Measurements from ENCODE around the gene GNAT1.

The GNAT1 gene

DNA sequence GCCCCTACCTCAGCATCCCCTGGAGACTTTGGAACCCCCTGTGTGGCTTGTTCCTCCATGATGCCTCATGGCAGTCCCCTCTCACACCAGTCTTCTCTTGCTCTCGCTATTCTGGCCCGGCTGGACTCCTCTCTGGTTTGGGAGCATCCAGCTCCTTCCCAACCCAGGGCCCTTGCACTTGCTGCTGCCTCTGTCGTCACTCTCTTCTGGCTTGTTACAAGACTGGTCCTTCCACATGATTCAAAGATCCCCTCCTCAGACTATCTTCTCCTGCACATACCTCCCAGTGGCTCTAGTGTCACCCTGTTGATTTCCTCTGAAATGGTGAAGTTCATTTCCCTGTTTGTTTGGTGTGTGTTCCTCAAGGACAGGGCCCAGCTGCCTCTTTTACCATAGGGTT is 38.1 kb downstream of the GNAT1 start:
- no peak for DNase-seq (ENCODE audit: low spot score)
- Histone ChIP-seq H3K27ac (peak overlapping the region in 1 of 2 donors; percentile 5), H3K4me3 (no peak overlapping the region)
- TF ChIP-seq, protein P1, sequence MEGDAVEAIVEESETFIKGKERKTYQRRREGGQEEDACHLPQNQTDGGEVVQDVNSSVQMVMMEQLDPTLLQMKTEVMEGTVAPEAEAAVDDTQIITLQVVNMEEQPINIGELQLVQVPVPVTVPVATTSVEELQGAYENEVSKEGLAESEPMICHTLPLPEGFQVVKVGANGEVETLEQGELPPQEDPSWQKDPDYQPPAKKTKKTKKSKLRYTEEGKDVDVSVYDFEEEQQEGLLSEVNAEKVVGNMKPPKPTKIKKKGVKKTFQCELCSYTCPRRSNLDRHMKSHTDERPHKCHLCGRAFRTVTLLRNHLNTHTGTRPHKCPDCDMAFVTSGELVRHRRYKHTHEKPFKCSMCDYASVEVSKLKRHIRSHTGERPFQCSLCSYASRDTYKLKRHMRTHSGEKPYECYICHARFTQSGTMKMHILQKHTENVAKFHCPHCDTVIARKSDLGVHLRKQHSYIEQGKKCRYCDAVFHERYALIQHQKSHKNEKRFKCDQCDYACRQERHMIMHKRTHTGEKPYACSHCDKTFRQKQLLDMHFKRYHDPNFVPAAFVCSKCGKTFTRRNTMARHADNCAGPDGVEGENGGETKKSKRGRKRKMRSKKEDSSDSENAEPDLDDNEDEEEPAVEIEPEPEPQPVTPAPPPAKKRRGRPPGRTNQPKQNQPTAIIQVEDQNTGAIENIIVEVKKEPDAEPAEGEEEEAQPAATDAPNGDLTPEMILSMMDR (IDR thresholded peaks at IDR 0.05) = no peak

DNA sequence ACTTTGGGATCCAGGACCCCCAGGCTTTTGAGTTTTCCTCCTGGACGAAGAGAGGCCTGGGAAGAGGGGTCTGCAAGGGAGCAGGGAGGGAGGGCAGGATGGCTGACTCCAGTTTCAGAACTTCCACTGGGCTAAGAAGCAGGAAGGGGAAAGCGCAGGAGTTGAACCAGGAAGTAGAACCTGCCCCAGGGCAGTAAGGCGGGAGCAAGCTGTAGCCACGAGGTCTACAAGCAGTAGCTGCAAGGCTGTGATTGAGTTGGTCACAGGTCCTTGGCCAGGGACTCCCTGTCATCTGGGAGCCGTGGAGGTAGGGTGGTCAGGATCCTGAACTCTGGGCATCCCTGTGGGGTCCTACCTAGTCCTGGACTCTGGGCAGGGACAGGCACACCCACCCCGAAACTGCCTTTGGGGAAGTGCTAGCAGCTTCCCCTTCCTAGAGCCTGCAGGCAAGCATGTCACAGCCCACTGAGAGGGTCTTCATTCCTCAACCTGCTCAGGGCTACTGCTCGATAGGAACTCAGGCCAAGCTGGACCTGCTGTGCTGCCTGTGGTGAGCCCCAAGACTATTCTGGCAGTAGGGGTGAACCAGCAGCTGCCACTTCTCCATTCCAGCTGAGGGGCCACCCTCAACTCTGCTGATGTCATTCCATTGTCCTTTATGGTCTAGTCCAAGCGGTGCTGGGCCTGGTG is 38.8 kb downstream of the GNAT1 start:
- Histone ChIP-seq H3K4me3 (no peak overlapping the region), H3K27ac (peak overlapping the region in 1 of 2 donors; percentile 33)
- DNase-seq (ENCODE audit: low spot score) = no peak
- TF ChIP-seq, protein P1 (IDR thresholded peaks at IDR 0.05) = no peak

DNA sequence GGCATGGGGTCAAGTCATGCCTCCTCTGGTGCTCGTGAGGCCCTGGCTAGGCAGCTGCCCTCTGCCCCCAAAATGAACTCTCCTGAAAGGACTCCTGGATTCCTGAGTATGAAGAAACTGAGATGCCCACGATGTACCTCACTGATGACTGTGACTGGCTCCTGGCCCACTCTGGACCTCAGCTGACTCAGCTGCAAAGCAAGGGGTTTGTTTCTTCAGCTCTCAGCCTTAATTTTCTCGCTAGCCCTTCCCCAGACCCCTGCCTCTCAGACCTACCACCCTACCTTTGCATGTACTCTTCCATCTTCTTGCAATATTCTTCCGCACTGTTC is 39.4 kb downstream of the GNAT1 start:
- Histone ChIP-seq H3K27ac (peak overlapping the region in 1 of 2 donors; percentile 33), H3K4me3 (no peak overlapping the region)
- no peak for DNase-seq (ENCODE audit: low spot score)
- TF ChIP-seq, protein P1 (IDR thresholded peaks at IDR 0.05) = no peak

DNA sequence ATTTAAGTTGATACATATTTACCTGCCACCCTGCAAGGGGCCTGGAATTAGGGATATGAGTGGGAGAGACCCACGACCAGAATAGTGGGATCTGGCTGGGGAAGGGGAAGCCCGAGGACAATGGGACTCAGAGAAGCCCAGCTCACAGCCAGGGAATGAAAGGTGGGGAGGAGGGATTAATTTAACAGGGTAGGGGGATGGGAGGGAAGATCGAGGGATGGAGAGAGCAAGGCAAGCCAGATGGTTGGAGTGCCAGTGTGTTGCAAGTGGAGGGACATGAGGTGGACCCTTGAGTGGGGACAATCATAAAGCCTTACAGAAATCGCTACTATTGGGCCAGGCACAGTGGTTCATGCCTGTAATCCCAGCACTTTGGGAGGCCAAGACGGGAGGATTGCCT is 40.2 kb downstream of the GNAT1 start:
- DNase-seq (ENCODE audit: low spot score) = no peak
- TF ChIP-seq, protein P1 (IDR thresholded peaks at IDR 0.05) = no peak
- no peak overlapping the region for H3K4me3 ChIP-seq
- H3K27ac ChIP-seq = no peak overlapping the region

DNA sequence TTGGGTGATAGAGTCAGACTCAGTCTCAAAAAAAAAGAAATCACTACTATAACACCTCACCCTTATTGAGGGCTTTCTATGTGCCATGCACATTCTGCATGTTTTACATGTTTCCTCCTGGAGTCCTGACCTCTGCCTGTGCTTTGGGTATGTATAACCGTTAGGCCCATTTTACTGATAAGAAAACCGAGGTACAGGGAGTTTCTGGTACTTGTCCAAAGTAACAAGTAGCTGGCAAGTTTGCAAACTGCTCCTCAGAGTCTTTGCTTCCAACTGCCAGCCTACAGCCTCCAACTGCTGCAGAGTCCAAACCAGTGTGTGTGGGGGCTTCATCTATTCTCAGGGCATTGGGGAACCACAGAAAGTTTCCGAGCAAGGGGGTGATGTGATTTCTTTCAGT is 40.9 kb downstream of the GNAT1 start:
- TF ChIP-seq, protein P1 (IDR thresholded peaks at IDR 0.05) = no peak
- H3K4me3 ChIP-seq = no peak overlapping the region
- no peak for DNase-seq (ENCODE audit: low spot score)
- no peak overlapping the region for H3K27ac ChIP-seq

DNA sequence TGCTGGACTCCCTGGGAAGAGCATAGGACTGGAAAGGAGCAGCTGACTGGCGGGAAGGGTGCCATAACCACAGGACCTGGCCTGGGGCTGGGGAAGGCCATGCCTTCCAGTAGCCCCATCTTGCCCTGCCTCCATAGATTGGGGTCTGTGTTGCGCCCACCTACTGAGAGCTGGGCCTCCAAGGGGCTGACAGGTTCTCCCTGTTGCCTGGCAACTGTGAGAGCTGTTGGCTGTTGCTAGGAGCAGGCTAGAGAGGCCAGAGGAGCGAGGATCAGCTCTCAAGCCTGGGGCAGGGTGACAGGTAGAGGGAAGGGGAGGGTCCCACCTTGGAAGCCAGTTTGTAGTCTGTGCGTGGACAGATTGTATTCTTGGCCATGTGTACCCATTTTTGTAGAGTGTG is 41.8 kb downstream of the GNAT1 start:
- DNase-seq (ENCODE audit: low spot score) = no peak
- H3K4me3 ChIP-seq = no peak overlapping the region
- no peak overlapping the region for H3K27ac ChIP-seq
- TF ChIP-seq, protein P1 (IDR thresholded peaks at IDR 0.05) = no peak

DNA sequence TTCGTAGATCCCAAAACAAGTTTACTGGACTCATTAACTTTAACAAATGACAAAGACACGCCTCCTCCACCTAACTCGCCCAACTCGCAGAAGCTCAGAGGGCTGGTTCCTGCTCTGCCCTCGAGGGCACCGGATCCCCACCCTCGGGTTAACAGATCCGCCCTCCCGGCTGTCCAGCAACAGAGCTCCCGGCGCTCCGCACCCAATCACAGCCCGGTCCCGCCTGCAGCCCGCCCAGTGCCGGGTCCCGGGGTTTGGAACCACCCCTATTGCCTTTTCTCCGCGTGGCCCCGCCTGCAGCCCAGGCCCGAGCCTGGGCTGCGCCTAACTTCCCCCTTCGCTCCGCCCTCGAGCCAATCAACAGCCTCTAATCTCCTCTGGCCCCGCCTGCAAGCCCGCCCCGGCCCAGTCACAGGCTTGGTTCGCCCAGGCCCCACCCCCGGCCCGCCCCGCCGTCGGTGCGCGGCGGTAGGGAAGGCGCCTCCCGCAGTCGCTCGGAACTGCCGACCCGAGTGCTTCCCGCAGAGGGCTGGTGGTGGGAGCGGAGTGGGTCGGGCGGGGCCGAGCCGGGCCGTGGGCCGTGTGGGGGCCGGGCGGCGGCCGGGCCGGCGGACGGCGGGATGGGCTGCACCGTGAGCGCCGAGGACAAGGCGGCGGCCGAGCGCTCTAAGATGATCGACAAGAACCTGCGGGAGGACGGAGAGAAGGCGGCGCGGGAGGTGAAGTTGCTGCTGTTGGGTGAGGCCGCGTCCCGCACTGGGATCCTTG is 44.5 kb downstream of the GNAT1 start, which contains the start of gene GNAI2:
Gene GNAI2 (plus strand): TSS at position 489 of the 768 bp plus-strand sequence. CDS start 132 bp downstream, at position 621.
- TF ChIP-seq, protein P1 (IDR thresholded peaks at IDR 0.05) = no peak
- peak within 1 kb of the TSS; percentile 91 to 93 for H3K27ac ChIP-seq
- peak within 1 kb of the TSS; percentile 97 for H3K4me3 ChIP-seq
- peak; percentile 99 for DNase-seq (ENCODE audit: low spot score)

Measured in coronary artery (tissue), 2 donors.